ENCODE measurements around the gene BCL2L2. TPM values are rescaled to one million over a fixed set of nuclear protein-coding genes. Genes with fewer than 3 reads are reported as not detected.

The BCL2L2 gene, protein sequence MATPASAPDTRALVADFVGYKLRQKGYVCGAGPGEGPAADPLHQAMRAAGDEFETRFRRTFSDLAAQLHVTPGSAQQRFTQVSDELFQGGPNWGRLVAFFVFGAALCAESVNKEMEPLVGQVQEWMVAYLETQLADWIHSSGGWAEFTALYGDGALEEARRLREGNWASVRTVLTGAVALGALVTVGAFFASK
- total RNA-seq = 33.3 TPM

DNA sequence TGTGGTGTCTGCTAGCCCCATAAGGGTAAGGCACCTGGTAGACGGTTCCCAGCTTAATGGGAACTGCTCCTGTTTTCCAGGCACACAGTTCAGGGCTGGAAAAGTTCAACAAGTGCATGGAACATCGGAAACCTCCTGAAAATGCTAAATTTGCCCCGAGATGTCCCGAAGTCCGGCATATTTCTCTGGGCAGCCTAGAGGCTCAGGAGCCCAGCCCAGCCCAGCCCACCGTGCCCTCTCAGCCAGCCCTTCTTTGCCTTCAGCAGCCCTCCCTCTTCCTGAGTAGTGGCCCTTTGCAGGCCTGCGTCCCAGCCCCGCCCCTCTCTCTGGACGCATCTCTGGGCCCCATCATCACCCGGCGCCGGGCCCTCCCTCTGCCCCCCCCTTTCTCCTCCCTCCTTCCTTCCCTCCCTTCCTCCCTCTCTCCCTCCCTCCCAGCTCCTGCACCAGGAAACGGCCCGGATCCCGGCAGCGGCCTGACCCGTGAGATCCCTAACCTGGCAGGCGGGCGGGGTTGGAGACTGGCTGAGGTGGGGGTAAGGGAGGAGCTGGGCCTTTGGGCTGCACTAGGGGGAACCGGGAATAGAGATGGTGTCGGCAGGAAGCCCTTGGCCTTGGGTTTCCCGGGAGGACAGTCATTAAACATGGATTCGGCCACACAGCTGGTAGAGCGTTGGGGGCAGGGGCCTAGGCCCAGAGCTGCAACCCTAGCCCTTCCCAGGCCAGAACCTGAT, at the start of gene BCL2L2:
Gene BCL2L2 (plus strand): TSS at position 422 of the 734 bp plus-strand sequence. CDS start 935 bp downstream, outside the sequence.

DNA sequence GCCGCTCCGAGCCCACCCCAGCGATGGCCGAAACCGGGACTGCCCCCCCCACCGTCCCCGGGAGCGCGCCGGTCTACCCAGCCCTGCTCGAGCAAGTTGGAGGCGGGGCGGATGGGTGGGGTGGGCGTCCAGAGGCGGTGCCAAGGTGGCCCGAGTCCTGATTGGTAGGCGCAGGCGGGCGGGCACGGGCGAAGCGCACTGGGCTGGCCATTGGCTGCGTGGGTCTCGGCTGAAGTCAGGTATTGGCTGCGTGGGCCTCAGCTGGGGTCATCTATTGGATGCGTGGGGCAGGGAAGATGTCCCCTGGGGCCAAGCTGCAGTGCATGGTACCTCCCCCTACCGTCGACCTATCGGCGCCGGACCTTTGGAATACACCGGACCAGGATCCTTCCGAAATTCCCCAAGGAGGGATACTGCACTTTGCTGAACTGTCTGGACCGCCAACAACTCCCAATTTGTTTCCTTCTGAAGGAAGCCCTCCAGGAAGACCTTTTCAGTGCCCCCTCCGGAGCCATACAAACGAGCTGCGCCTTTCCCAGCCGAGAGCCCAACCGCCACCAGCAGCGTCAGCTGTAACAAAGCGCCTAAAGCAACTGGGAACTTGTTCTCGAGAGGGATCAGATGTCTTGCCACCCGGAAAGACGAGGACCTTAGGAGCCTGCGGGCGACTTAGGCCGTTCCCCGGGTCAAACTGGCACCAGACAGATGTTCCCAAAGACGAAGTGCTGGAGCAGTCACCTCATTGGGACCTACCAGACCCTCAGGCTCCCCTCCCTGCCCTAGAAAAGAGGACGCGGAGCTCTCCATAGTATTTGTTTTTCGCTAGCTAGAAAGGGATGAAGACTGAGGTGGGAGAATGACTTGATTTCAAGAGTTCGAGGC, 20.4 kb upstream of the BCL2L2 start, which contains the start of gene HOMEZ:
Gene HOMEZ (minus strand): TSS at position 113 of the 882 bp plus-strand sequence. CDS start 180 bp downstream, outside the sequence.

DNA sequence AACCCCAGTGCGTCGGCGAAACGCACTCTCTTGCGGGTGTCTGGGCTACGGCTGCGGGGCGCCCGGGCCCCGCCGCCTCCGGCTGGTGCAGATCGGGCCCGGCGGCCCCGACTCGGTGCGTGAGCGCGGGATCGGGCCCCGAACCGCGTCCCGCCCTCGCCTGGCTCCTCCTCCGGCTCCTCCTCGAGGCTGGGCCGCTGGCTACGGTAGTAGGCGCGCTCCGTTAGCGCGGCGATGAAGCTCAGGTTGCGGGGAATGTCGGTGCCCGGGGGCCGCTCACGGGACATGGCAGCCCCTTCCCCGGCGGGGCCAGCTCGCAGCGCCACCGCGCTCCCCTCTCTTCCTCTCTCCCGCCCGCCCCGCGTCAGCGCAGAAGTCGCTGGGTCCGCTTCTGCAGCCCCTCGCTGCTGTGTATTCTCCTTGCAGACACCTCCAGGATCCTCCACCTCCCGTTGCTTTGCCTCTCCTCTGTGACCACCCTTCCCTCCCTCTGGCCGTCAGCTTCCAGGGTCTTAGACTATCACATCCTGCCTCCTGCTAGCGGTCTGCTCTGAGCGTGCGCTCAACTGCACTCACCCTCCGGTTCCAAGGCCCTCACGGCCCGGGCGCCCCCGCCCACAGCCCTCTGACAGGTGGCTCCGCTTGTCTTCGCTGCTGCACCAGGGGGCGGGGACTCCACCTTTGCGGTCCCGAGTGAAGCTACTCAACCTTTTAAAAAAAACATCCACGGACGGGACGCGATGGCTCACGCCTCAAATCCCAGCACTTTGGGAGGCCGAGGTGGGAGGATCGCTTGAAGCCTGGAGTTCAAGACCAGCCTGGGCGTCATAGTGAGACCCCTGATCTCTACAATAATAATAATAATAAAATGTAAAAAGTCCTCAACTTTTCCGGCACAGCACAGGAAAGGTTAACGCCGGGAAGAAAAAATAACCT, 4.1 kb upstream of the BCL2L2 start, which contains the start of gene PPP1R3E:
Gene PPP1R3E (minus strand): TSS at position 570 of the 936 bp plus-strand sequence. CDS start 283 bp downstream, at position 287.

DNA sequence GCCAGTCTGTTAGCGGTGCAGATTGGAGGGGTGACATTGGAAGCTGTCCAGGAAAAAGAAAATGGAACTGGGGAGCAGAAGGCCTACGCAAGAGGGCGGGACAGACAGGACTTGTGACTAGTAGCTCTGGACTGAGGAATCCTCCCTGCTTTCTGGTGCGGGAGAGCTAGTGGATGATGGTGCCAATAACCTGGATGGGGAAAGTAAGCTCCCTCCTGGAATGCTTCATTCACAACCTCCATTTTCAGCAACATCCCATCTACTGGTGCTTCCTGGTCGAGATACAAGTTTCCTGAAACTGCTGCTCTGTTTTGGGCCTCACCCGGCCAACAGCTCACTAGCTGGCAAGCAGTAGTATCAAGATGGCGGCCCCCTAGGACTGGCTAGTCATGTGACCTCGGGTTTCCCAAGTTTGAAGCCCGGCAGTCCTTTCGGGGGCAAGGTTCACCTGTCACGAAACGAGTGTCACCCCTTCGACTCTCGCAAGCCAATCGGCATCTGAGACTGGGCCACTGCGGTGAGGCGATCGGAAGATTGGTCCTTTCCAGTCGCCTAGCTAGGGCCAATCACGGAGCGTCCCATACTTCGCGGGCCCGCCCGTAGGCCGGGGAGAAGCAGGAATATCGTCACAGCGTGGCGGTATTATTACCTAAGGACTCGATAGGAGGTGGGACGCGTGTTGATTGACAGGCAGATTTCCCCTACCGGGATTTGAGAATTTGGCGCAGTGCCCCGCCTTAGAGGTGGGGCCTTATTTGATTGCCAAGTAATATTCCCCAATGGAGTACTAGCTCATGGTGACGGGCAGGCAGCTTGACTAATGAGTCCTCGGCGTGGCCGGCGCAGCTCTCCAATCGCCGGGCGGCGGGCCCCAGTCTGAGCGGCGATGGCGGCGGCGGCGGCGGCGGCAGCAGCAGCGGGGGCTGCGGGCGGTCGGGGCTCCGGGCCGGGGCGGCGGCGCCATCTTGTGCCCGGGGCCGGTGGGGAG, 14.2 kb downstream of the BCL2L2 start, which contains the start of gene PABPN1:
Gene PABPN1 (plus strand): TSS at position 874 of the 988 bp plus-strand sequence. CDS start 13 bp downstream, at position 887.

DNA sequence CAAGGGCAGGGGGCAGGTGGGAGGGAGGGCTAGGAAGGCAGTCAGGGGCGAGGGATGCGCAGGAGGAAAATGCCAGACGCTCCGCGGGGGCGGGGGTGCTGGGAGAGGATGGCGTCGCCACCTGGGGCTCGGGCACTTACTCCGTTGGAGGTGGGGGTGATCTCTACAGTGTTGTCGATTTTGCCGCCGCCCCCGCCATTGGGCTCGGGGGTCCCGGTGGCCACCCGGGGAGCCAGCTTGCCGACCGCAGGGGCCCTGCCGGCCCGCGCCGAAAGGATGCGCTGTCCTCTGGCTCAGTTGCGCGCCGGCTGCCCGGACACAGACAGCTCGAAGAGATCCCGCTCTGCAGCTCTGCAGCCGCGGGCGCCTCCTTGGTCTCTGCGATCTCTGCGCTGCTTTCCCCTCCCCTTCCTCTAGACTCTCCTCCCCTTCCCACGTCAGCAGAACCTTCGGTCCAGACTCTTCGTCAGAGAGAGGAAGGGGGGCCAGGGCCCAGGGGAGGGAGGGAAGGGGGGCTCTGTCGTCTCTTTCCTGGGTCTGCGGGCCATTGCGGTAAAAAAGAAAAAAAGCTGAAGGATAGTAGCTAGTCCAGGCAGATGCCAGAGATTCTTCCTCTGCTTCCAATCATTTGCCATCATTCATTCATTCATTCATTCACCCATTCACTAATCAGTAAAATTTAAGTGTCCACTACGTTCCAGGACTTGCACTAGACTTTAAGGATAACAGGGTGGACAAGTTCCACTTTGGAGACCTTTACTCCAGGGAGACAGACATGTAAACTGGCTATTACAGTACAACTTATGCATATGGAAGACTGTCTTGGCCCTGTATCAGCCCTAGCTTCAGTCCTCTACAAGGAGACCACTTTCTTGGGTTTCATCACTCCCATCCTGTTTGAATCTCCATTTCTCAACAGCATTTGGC, 46.1 kb downstream of the BCL2L2 start, which contains the start of gene SLC22A17:
Gene SLC22A17 (minus strand): TSS at position 382 of the 927 bp plus-strand sequence.

Small RNA genes lying within 50 kb of the gene (small RNA-seq; reads per million reads assigned to genes)
- not detected for gene RNU6-1046P (ENCODE audit: low replicate concordance)

Other genes starting within 250 kb of the BCL2L2 start
- gene CDH24, start 249.3 kb upstream of the BCL2L2 start, total RNA-seq = 18.1 TPM
- 120 TPM for gene ACIN1, start 211.7 kb upstream of the BCL2L2 start, total RNA-seq
- 28.4 TPM for gene C14orf119, start 211.3 kb upstream of the BCL2L2 start, total RNA-seq
- gene CIROP, start 201.8 kb upstream of the BCL2L2 start, total RNA-seq = not detected
- gene CEBPE, start 187.6 kb upstream of the BCL2L2 start, total RNA-seq = 1.1 TPM
- 50.2 TPM for gene SLC7A8, start 123.2 kb upstream of the BCL2L2 start, total RNA-seq
- 0.18 TPM for gene RNF212B, start 68.9 kb upstream of the BCL2L2 start, total RNA-seq
- gene HOMEZ, start 20.7 kb upstream of the BCL2L2 start, total RNA-seq = 8.9 TPM
- gene PPP1R3E, start 4.0 kb upstream of the BCL2L2 start, total RNA-seq = 10.8 TPM
- 87.1 TPM for gene PABPN1, start 14.6 kb downstream of the BCL2L2 start, total RNA-seq
- gene SLC22A17, start 46.1 kb downstream of the BCL2L2 start, total RNA-seq = 81.9 TPM
- 35.5 TPM for gene EFS, start 58.3 kb downstream of the BCL2L2 start, total RNA-seq
- gene IL25, start 66.0 kb downstream of the BCL2L2 start, total RNA-seq = not detected
- 3.7 TPM for gene CMTM5, start 70.2 kb downstream of the BCL2L2 start, total RNA-seq
- gene MYH6, start 101.4 kb downstream of the BCL2L2 start, total RNA-seq = 0.64 TPM
- gene MYH7, start 128.8 kb downstream of the BCL2L2 start, total RNA-seq = 55.8 TPM
- gene NGDN, start 162.9 kb downstream of the BCL2L2 start, total RNA-seq = 38.9 TPM
- gene ZFHX2, start 244.9 kb downstream of the BCL2L2 start, total RNA-seq = 1.3 TPM
- 23.4 TPM for gene THTPA, start 249.4 kb downstream of the BCL2L2 start, total RNA-seq

Measured in metanephros (tissue), 2 donors.